Lower leg skin (tissue), 4 donors: ENCODE measurements around the gene ODAD4. TPM values are rescaled to one million over a fixed set of nuclear protein-coding genes. Genes with fewer than 3 reads are reported as not detected.

Experiments
- DNase-seq, 2 donors: peaks; one replicate each; pipeline ENCODE4 v3.0.0-alpha.2; 2019; ENCODE audit warnings: low spot score in 2 of 2
- H3K4me3 ChIP-seq: fragments of 200-600 bp; sonication (generic); 2 replicates; pipeline ENCODE4 v1.5.1; 2017; ENCODE audit warnings: mild to moderate bottlenecking, low read depth; ENCODE audit not compliant: poor library complexity, severe bottlenecking
- POLR2A ChIP-seq, 2 donors: fragments of 450-650 bp; IDR thresholded peaks; one replicate each; pipeline ENCODE4 v1.6.1; 2016 to 2017; ENCODE audit warnings: antibody characterized with exemption in 2 of 2, mild to moderate bottlenecking in 1 of 2, moderate library complexity in 1 of 2
- WGBS, 2 donors: methylation state at CpG; one replicate each; pipeline ENCODE4 v1.1.5; 2018; 5-methylcytosine and 5-hydroxymethylcytosine counted together
- intact Hi-C: fragments of 100-400 bp; cut with DNase I; formaldehyde crosslinking; loops from one replicate; pipeline ENCODE4 v1.15.0; 2023; ENCODE audit warnings: low total_unique reads
- total RNA-seq, 4 donors: library from RNA; depleted of rRNA; stranded (reverse); fragments of >200 nt; gene quantifications; one replicate each; pipeline ENCODE4 v1.1.0, GENCODE V29; 2016
- TF ChIP-seq, protein P1 (sequence below), 3 donors: fragments of 450-650 bp; IDR thresholded peaks; one replicate each; pipeline ENCODE4 v1.5.1; 2016; ENCODE audit warnings: antibody characterized with exemption in 3 of 3, mild to moderate bottlenecking in 3 of 3, moderate library complexity in 2 of 3

The ODAD4 gene
- total RNA-seq, 4 donors from 2014 or later = 0.13 to 0.42 (median 0.20) TPM; not detected in 1

DNA sequence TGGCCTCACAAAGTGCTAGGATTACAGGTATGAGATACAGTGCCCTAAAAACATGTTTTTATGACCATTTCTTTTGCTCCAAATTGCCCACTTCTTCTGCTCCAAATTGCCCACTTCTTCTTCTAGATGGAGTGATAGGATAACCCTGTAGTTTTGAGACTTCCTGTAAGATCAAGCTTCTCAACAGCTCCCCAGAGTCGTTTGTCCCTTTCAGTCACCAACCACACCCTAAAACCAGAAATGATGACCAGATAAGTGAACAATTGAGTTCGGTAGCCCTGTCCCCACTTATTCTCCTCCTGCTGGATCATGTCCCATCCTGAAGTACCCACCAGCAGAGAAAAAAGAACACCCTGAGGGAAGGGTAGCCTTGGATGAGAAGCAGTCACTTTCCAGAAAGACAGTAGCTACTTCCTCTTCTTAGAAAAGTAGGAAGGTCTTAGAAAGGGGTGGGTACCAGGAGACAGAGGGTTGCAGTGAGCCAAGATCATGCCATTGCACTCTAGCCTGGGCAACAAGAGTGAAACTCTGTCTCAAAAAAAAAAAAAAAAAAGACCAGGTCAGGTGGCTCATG, 2.5 kb downstream of the ODAD4 start:
- intact Hi-C loops = no loop called here
- TF ChIP-seq, protein P1, sequence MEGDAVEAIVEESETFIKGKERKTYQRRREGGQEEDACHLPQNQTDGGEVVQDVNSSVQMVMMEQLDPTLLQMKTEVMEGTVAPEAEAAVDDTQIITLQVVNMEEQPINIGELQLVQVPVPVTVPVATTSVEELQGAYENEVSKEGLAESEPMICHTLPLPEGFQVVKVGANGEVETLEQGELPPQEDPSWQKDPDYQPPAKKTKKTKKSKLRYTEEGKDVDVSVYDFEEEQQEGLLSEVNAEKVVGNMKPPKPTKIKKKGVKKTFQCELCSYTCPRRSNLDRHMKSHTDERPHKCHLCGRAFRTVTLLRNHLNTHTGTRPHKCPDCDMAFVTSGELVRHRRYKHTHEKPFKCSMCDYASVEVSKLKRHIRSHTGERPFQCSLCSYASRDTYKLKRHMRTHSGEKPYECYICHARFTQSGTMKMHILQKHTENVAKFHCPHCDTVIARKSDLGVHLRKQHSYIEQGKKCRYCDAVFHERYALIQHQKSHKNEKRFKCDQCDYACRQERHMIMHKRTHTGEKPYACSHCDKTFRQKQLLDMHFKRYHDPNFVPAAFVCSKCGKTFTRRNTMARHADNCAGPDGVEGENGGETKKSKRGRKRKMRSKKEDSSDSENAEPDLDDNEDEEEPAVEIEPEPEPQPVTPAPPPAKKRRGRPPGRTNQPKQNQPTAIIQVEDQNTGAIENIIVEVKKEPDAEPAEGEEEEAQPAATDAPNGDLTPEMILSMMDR (IDR thresholded peaks at IDR 0.05) = no peak
- no peak for TF ChIP-seq POLR2A (IDR thresholded peaks at IDR 0.05)
- no peak for DNase-seq
- 23 to 33% methylated on average over 2 of the region's 2 CpGs for WGBS, 2 donors
- H3K4me3 ChIP-seq = no peak overlapping the region

DNA sequence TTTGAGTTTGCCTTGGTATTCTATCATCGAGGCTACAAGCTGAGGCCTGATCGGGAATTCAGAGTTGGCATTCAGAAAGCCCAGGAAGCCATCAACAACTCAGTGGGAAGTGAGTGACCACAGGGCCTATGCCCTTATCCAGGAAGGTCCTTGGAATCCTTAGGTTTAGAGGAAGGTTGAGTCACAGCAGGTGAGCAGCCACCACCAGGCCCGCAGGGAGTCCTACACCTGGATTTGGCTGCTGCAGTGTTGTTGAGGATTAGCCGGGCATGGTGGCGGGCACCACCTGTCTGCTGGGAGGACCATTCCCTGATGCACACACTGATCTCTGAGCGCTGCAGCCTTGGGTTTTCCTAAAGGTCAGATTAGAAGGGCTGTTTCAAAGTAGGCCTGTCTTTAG, 5.2 kb downstream of the ODAD4 start:
- WGBS, 2 donors = 93 to 95% methylated on average over 6 of the region's 6 CpGs
- no peak for DNase-seq
- TF ChIP-seq, protein P1 (IDR thresholded peaks at IDR 0.05) = no peak
- no peak for TF ChIP-seq POLR2A (IDR thresholded peaks at IDR 0.05)
- H3K4me3 ChIP-seq = no peak overlapping the region
- intact Hi-C loops = no loop called here

DNA sequence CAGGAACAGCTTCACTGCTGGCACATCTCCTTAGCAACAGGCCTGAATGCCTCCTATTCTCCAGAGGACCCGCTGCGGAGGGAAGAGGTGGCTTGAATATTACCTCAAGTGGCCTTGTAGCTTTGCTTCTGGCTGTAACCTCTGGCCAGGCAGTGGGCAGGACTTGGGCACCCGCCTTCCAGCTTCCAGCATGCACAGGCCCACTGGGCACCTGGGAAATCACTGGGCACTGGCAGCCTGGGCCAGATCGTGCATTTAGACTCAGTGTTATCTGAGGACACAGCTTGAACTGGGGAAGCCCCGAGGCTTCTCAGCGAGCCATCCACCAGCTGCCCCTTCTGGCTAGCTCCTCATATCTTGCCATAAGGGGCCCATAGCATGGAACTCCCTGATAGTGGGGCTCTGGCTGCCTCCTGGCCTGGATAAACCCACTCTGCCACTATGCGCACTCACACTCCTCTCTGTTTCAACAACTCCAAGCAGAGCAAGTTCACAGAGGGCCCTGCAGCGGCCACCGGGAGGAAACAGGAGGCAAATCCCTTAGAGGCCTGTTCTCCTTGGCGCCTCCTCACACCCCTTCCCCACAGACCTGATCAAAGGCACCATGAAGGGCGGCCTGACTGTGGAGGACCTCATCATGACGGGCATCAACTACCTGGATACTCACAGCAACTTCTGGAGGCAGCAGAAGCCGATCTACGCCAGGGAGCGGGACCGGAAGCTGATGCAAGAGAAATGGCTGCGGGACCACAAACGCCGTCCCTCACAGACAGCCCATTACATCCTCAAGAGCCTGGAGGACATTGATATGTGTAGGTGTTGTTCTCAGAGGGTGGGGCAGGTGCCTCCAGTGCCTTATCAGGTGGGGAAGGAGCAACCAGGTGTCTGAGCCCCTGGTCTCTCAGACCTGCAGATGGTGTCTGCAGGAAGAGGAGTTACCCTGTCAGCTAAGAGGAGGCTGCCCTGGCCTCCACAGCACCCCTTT, 7.8 kb downstream of the ODAD4 start:
- no peak for DNase-seq
- H3K4me3 ChIP-seq = no peak overlapping the region
- no peak for TF ChIP-seq POLR2A (IDR thresholded peaks at IDR 0.05)
- TF ChIP-seq, protein P1 (IDR thresholded peaks at IDR 0.05) = no peak
- intact Hi-C loops = no loop called here
- 96% methylated on average over 16 to 19 of the region's 19 CpGs for WGBS, 2 donors

DNA sequence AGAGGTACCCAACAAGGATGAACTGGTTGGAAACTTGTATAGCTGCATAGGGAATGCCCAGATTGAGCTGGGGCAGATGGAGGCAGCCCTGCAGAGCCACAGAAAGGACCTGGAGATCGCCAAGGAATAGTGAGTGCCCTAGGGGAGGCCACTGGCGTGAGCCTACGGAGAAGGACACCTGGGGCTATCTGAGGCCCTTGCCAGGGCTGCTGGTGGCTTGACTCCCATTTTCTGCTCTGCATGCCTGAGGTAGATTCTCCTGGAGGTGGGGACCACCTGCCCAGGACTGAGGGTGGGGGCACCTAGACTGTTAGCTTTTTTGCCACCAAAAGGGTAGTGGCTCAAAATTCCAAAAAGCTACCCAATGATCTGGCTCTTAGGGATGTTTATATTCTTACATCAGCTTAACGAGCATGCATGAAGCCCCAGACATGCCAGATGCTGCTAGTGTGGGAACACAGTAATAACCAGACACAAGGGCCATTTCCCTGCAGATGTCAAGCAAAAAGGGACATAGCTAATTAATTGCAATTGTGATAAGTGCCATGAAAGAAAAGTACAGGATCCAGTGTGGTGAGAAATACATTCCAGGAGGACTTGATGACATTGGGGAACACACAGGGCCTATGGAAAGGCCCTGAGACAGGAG, 8.8 kb downstream of the ODAD4 start:
- WGBS, 2 donors = 78 to 86% methylated on average over 4 of the region's 4 CpGs
- DNase-seq = no peak
- TF ChIP-seq, protein P1 (IDR thresholded peaks at IDR 0.05) = no peak
- no peak for TF ChIP-seq POLR2A (IDR thresholded peaks at IDR 0.05)
- intact Hi-C loops = no loop called here
- H3K4me3 ChIP-seq = no peak overlapping the region

DNA sequence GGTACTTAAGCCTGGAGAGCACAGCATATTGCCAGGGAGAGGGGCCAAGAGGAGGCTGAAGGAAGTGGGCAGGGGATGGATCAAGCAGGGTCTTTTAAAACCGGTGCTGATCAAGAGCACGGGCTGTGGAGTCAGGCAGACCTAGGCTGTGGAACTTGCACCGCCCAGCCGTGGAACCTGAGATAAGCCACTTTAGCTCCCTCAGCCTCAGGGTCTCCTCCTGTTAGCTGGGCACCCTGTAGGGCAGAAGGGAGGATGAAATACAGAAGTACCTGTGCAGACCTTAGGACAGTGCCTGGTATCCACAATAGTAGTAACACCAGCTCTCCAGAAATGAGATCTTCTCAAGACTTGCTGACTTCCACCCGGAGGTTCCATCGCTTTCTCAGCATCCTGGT, 9.3 kb downstream of the ODAD4 start:
- 93 to 95% methylated on average over 6 of the region's 6 CpGs for WGBS, 2 donors
- TF ChIP-seq, protein P1 (IDR thresholded peaks at IDR 0.05) = no peak
- no peak for TF ChIP-seq POLR2A (IDR thresholded peaks at IDR 0.05)
- no peak overlapping the region for H3K4me3 ChIP-seq
- DNase-seq = no peak
- intact Hi-C loops = no loop called here
